H1 (cell line): Measurements from ENCODE around the gene SIPA1L3. TPM values are rescaled to one million over a fixed set of nuclear protein-coding genes. Genes with fewer than 3 reads are reported as not detected.

ENCODE experiments used
- CTCF ChIA-PET: fragments of 300-600 bp; sonication (Branson Sonifier 250); formaldehyde crosslinking; loops from one replicate; lab custom pipeline; 2021; ENCODE audit not compliant: partially characterized antibody; lab: Charles Lee
- POLR2A ChIA-PET: fragments of 300-600 bp; sonication (Branson Sonifier 250); formaldehyde crosslinking; loops from one replicate; lab custom pipeline; 2021; ENCODE audit warnings: inconsistent platforms; ENCODE audit not compliant: partially characterized antibody; lab: Charles Lee
- DNase-seq, 2 experiments: peaks; one replicate each; pipeline versions ENCODE4 v3.0.0 to v3.0.0-alpha.2; 2010 to 2022; ENCODE audit warnings: low spot score in 2 of 2, low read depth in 1 of 2, mixed read lengths in 1 of 2
- FAIRE-seq: peaks from 2 replicates; lab custom pipeline; 2011; peaks lifted over from hg19 to GRCh38; lab: Jason Lieb, UNC
- H2AFZ ChIP-seq: 2 replicates; pipeline ENCODE4 v1.8.1; 2012; ENCODE audit warnings: low read length, inconsistent platforms
- H2AK5ac ChIP-seq: 2 replicates; pipeline ENCODE4 v1.6.1; 2013; ENCODE audit warnings: low read depth, low read length
- H2BK120ac ChIP-seq: replicated peaks from 2 replicates; pipeline ENCODE3; 2013; ENCODE audit warnings: low read depth, low read length, inconsistent platforms
- H2BK12ac ChIP-seq: 2 replicates; pipeline ENCODE4 v1.6.1; 2013; ENCODE audit warnings: low read depth, low read length
- H2BK15ac ChIP-seq: 2 replicates; pipeline ENCODE4 v1.6.1; 2013; ENCODE audit warnings: low read length
- H2BK20ac ChIP-seq: 2 replicates; pipeline ENCODE4 v1.6.1; 2013; ENCODE audit warnings: low read length
- H2BK5ac ChIP-seq: 2 replicates; pipeline ENCODE4 v1.6.1; 2013; ENCODE audit warnings: low read depth, low read length
- H3K14ac ChIP-seq: 2 replicates; pipeline ENCODE4 v1.6.1; 2013; ENCODE audit warnings: inconsistent platforms; ENCODE audit not compliant: insufficient read length
- H3K18ac ChIP-seq: 2 replicates; pipeline ENCODE4 v1.6.1; 2013; ENCODE audit warnings: low read length; ENCODE audit errors: extremely low read depth
- H3K23ac ChIP-seq: 2 replicates; pipeline ENCODE4 v1.6.1; 2013; ENCODE audit warnings: inconsistent platforms; ENCODE audit not compliant: insufficient read length
- H3K23me2 ChIP-seq: 2 replicates; pipeline ENCODE4 v1.6.1; 2013; ENCODE audit warnings: low read depth, low read length
- H3K27ac ChIP-seq: 2 replicates; pipeline ENCODE4 v1.6.1; 2011; ENCODE audit warnings: low read depth, low read length, inconsistent platforms
- H3K27me3 ChIP-seq, 4 experiments: replicated peaks in 1 of 4; 1 replicate in 1 of 4; 2 replicates in 3 of 4; pipeline versions ENCODE4 v1.6.1 to v1.8.1; 2011 to 2013; ENCODE audit warnings: low read length in 3 of 4, mild to moderate bottlenecking in 3 of 4, inconsistent platforms in 2 of 4, mixed read lengths in 2 of 4, moderate library complexity in 1 of 4; ENCODE audit not compliant: control insufficient read depth in 3 of 4, insufficient read depth in 3 of 4; ENCODE audit errors: extremely low read depth in 1 of 4
- H3K36me3 ChIP-seq, 4 experiments: 2 replicates each; pipeline versions ENCODE4 v1.6.1 to v1.8.1; 2011 to 2013; ENCODE audit warnings: mild to moderate bottlenecking in 4 of 4, low read length in 3 of 4, moderate library complexity in 2 of 4, control low read depth in 1 of 4, inconsistent platforms in 1 of 4; ENCODE audit not compliant: insufficient read depth in 4 of 4, control insufficient read depth in 2 of 4
- H3K4ac ChIP-seq: replicated peaks from 2 replicates; pipeline ENCODE3; 2013; ENCODE audit warnings: low read length, low read depth, mixed read lengths, inconsistent platforms; ENCODE audit not compliant: insufficient read length
- H3K4me1 ChIP-seq, 4 experiments: replicated peaks in 1 of 4; 1 replicate in 1 of 4; 2 replicates in 3 of 4; pipeline versions ENCODE4 v1.6.1 to v1.8.1; 2011 to 2013; ENCODE audit warnings: low read length in 3 of 4, inconsistent platforms in 2 of 4, mixed read lengths in 1 of 4; ENCODE audit not compliant: insufficient read depth in 4 of 4, control insufficient read depth in 3 of 4
- H3K4me2 ChIP-seq, 2 experiments: 2 replicates each; pipeline versions ENCODE4 v1.6.1 to v1.8.1; 2011 to 2013; ENCODE audit warnings: low read depth in 2 of 2, low read length in 2 of 2, control low read depth in 1 of 2, inconsistent platforms in 1 of 2, mild to moderate bottlenecking in 1 of 2; ENCODE audit not compliant: insufficient read depth in 1 of 2
- H3K4me3 ChIP-seq, 4 experiments: fragments of 200-600, 300-600 bp in 1 of 4; sonication (generic), shearing (Covaris generic), sonication (Bioruptor Twin) in 1 of 4; 2 replicates each; pipeline versions ENCODE4 v1.5.1 to v1.8.1; 2011 to 2016; ENCODE audit warnings: low read length in 4 of 4, low read depth in 3 of 4, control low read depth in 2 of 4, inconsistent platforms in 2 of 4, mild to moderate bottlenecking in 2 of 4, mixed read lengths in 1 of 4, moderate library complexity in 1 of 4; ENCODE audit not compliant: insufficient read depth in 2 of 4; ENCODE audit errors: extremely low read depth in 1 of 4
- H3K56ac ChIP-seq: replicated peaks from 2 replicates; pipeline ENCODE3; 2013; ENCODE audit warnings: low read depth, mild to moderate bottlenecking, mixed read lengths, low read length, inconsistent platforms; ENCODE audit not compliant: insufficient read length
- H3K79me1 ChIP-seq: 2 replicates; pipeline ENCODE4 v1.6.1; 2013; ENCODE audit warnings: low read depth, low read length, control low read depth
- H3K79me2 ChIP-seq, 2 experiments: 2 replicates each; pipeline versions ENCODE4 v1.6.1 to v1.8.1; 2012 to 2013; ENCODE audit warnings: low read length in 2 of 2, mild to moderate bottlenecking in 2 of 2, inconsistent platforms in 1 of 2; ENCODE audit not compliant: insufficient read depth in 2 of 2, control insufficient read depth in 1 of 2
- H3K9ac ChIP-seq, 4 experiments: replicated peaks in 1 of 4; 1 replicate in 1 of 4; 2 replicates in 3 of 4; pipeline versions ENCODE4 v1.6.1 to v1.8.1; 2011 to 2013; ENCODE audit warnings: low read depth in 3 of 4, low read length in 3 of 4, control low read depth in 2 of 4, mild to moderate bottlenecking in 2 of 4, moderate library complexity in 2 of 4, inconsistent platforms in 1 of 4; ENCODE audit errors: extremely low read depth in 1 of 4
- H3K9me3 ChIP-seq, 2 experiments: 2 replicates each; pipeline versions ENCODE4 v1.6.1 to v1.8.1; 2012 to 2013; ENCODE audit warnings: mild to moderate bottlenecking in 2 of 2, moderate library complexity in 2 of 2, control low read depth in 1 of 2, inconsistent platforms in 1 of 2, low read depth in 1 of 2, low read length in 1 of 2, mixed read lengths in 1 of 2; ENCODE audit not compliant: insufficient read depth in 2 of 2
- H4K20me1 ChIP-seq, 2 experiments: replicated peaks in 1 of 2; 2 replicates each; pipeline versions ENCODE3 to v1.8.1; 2011 to 2013; ENCODE audit warnings: inconsistent platforms in 2 of 2, low read length in 2 of 2, mild to moderate bottlenecking in 1 of 2; ENCODE audit not compliant: insufficient read depth in 2 of 2, control insufficient read depth in 1 of 2
- H4K5ac ChIP-seq: 2 replicates; pipeline ENCODE4 v1.6.1; 2013; ENCODE audit warnings: low read length, low read depth, mixed read lengths, inconsistent platforms; ENCODE audit not compliant: insufficient read length
- H4K8ac ChIP-seq: 2 replicates; pipeline ENCODE4 v1.8.0; 2013; ENCODE audit warnings: mild to moderate bottlenecking, moderate library complexity, low read length, inconsistent platforms; ENCODE audit not compliant: insufficient read depth; ENCODE audit errors: extremely low read depth
- H4K91ac ChIP-seq: replicated peaks from 2 replicates; pipeline ENCODE3; 2013; ENCODE audit warnings: low read length, mixed read lengths, inconsistent platforms; ENCODE audit not compliant: insufficient read length
- FOSL1 ChIP-seq: IDR thresholded peaks from 2 replicates; pipeline ENCODE4 v1.6.1; 2011; ENCODE audit warnings: mild to moderate bottlenecking, low read depth, low read length, moderate library complexity; ENCODE audit not compliant: insufficient read depth
- JUND ChIP-seq: IDR thresholded peaks from 2 replicates; pipeline ENCODE4 v1.6.1; 2011; ENCODE audit warnings: mild to moderate bottlenecking, improper control_type of control experiment, low read length
- SAP30 ChIP-seq: fragments of 300-600 bp; sonication (generic); IDR thresholded peaks from 2 replicates; pipeline ENCODE4 v1.7.1; 2012; ENCODE audit warnings: low read length, moderate library complexity, mild to moderate bottlenecking, inconsistent platforms; ENCODE audit not compliant: insufficient read depth, insufficient replicate concordance
- TAF7 ChIP-seq: optimal IDR thresholded peaks from 2 replicates; pipeline ENCODE3; 2011; ENCODE audit warnings: low read depth, mild to moderate bottlenecking, inconsistent platforms, low read length, moderate library complexity, borderline replicate concordance
- WGBS, 2 experiments: shearing (Covaris generic) in 1 of 2; methylation state at CpG; one replicate each; pipeline versions ENCODE4 v1.1.6 to v1.1.7; 2013 to 2015; ENCODE audit warnings: low lambda C conversion rate in 2 of 2, mixed read lengths in 2 of 2, inconsistent platforms in 1 of 2, low coverage in 1 of 2, missing lambda C conversion rate in 1 of 2; ENCODE audit not compliant: insufficient replicate concordance in 2 of 2, insufficient coverage in 1 of 2, insufficient read length in 1 of 2; ENCODE audit errors: extremely low coverage in 1 of 2, missing lambda C conversion rate in 1 of 2; 5-methylcytosine and 5-hydroxymethylcytosine counted together
- polyA plus RNA-seq, 7 experiments: library from polyadenylated mRNA; depleted of rRNA in 3 of 7; stranded (reverse) in 5 of 7; unstranded in 2 of 7; fragments of >200 nt in 5 of 7; fragments of 200-250 nt in 2 of 7; gene quantifications; 1 replicate in 5 of 7; 2 replicates in 1 of 7; 4 replicates in 1 of 7; pipeline versions ENCODE4 v1.2.1 to v1.2.3, GENCODE V29; 2011 to 2013; ENCODE audit warnings: missing spikeins in 2 of 7, mixed read lengths in 2 of 7
- total RNA-seq: library from RNA; stranded (reverse); fragmentation: NEBNext Ultra II Directional; extraction: Animal tissue kit (Norgen Biotek cat#: 25700); gene quantifications from 2 replicates; pipeline ENCODE4 v1.2.1, GENCODE V29; 2021

SIPA1L3 gene
- total and polyA plus RNA-seq, 2 of the 8 experiments (the other 6 are each of a cell fraction or from before 2014, with no cell fraction given), result 15.0 to 54.9 TPM

GRCh38 chr19:37955986-37956385 lies 49.0 kb downstream of the SIPA1L3 start:
- Histone ChIP-seq H3K23me2 (no peaks in the 10 kb centered on the region), H2BK20ac (no peak overlapping the region), H3K4me2 (no peak overlapping the region), H3K36me3 (peaks cover 0 to 2% (median 0%) of the 10 kb centered on the region in 4 experiments; a peak in 1 of 8 replicates), H3K9ac (no peak overlapping the region), H3K27ac (no peak overlapping the region), H4K20me1 (peaks cover 0 to 4% of the 10 kb centered on the region in 2 experiments), H4K5ac (no peak overlapping the region), H3K4me1 (peaks cover 3 to 12% (median 7%) of the 10 kb centered on the region in 4 experiments; a peak in 6 of 7 replicates), H3K27me3 (no peaks in the 10 kb centered on the region), H3K23ac (no peak overlapping the region), H3K79me1 (no peaks in the 10 kb centered on the region), H2BK15ac (no peak overlapping the region), H3K79me2 (peaks cover 5 to 79% of the 10 kb centered on the region in 2 experiments), H2BK5ac (no peak overlapping the region), H2AK5ac (no peak overlapping the region), H3K4me3 (no peak overlapping the region), H3K4ac (no peak overlapping the region), H3K56ac (no peak overlapping the region), H3K9me3 (0 out of 4 replicates have a peak, but pooled peaks cover 0 to 3% of the 10 kb centered on the region in 2 experiments), H2BK12ac (no peak overlapping the region), H3K18ac (no peak overlapping the region), H4K91ac (no peak overlapping the region), H4K8ac (no peak overlapping the region), H2AFZ (no peak overlapping the region), H3K14ac (no peak overlapping the region), H2BK120ac (no peak overlapping the region)
- CTCF ChIA-PET, result interaction anchor here (0.9 to 1.0 kb wide), 2 partner anchors 25 to 31 kb away, joined by 3 read pairs; no protein-coding TSS in a partner anchor
- FAIRE-seq (no peak), DNase-seq (no peak)
- 85% methylated on average over 8 of the region's 8 CpGs; no CpG with 5 or more reads in 1 of the 2 experiments for WGBS, 2 experiments
- POLR2A ChIA-PET, result no interaction called here
- TF ChIP-seq FOSL1 (no peak), SAP30 (no peak), JUND (no peak), TAF7 (no peak)
